Skeletal muscle cell (primary cell): ENCODE measurements around the gene PSMD14.
A peak's percentile ranks its signal among the peaks of the same experiment; 100 is the strongest.

ENCODE experiments used
- DNase-seq: peaks from one replicate; pipeline ENCODE4 v3.0.0-alpha.2; 2010; ENCODE audit warnings: low read depth
- H3K4me3 ChIP-seq: 2 replicates; pipeline ENCODE4 v1.5.1; 2011; ENCODE audit warnings: low read depth, mild to moderate bottlenecking, control low read depth, low read length, moderate library complexity

The PSMD14 gene

DNA sequence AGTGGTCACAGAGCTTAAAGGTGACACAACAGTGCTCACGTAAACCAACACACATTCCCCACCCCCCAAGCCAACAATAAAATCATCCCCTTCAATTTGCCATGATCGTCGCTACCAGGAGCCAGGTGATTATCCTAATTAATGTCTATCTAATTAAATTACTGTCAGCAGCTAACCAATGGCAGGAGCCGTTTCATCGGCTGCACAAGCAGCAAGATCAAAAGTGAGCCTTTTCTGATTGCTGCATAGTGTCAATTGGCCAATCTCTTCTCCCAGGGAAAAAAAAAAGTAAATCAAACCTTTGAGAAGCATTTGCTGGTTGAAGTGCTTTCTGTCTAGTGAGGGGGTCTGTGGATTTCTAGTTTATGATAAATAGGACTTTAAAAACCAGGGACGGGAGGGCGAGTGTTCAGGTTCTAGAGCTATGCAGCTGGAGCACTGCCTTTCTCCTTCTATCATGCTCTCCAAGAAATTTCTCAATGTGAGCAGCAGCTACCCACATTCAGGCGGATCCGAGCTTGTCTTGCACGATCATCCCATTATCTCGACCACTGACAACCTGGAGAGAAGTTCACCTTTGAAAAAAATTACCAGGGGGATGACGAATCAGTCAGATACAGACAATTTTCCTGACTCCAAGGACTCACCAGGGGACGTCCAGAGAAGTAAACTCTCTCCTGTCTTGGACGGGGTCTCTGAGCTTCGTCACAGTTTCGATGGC is 107.9 kb downstream of the PSMD14 start, which contains the start of gene TBR1:
Gene TBR1, plus strand, starts transcription at position 311 of the 721 bp plus-strand sequence. Its CDS starts 114 bp downstream, at position 425.
- DNase-seq = no peak
- no peak within 1 kb of the TSS for H3K4me3 ChIP-seq

GRCh38 chr2:161416708-161417437 is 108.6 kb downstream of the PSMD14 start:
- no peak for DNase-seq
- H3K4me3 ChIP-seq = no peak overlapping the region

DNA sequence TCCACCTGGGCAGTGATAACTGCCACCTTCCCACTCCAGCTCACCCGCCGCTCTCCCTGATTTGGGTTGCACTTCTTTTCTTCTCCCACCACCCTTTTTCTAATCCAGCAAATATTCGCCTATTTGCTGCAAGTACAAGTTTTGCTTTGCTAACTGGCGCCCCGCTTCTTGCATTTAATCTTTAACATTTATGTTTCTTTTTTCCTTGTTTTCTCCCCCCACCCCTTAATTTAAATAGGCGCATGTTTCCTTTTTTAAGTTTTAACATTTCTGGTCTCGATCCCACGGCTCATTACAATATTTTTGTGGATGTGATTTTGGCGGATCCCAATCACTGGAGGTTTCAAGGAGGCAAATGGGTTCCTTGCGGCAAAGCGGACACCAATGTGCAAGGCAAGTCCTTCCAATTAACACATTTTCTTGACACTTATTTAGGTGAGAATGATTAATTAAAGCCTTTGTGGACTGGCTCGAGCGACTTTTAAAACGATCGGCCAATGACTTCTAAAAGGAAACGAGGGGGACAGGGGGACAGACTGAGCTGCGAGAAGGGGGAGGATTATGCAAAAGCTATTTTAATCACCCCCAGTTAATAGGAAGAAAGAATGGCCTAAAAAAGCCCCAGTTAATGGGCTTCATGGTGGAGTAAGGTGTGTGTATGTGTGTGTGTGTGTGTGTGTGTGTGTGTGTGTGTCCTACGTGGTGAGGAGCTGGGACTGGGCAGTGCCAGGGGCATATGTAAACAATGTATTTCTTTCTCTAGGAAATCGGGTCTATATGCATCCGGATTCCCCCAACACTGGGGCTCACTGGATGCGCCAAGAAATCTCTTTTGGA is 109.4 kb downstream of the PSMD14 start:
- DNase-seq = no peak
- H3K4me3 ChIP-seq = no peak overlapping the region

DNA sequence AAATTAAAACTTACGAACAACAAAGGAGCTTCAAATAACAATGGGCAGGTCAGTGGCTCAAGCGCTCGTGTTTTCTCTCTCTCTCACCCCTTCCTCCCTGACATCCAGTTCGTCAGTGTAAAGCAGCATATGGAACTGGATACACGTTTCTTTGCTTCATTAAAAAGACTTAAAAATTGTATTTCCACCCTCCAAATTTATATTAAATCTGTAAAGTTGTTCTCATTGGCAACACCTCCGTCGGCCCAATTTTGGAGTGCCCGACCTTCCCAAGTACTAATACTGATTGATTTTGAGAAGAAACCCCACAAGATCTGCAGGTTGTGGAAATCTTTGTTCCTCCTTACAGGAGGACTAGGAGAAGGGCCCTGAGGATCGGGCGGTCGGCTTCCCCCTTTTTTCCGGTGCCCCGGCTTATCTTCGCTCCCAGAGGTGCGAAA is 110.1 kb downstream of the PSMD14 start:
- H3K4me3 ChIP-seq = peak overlapping the region; percentile 25
- no peak for DNase-seq

DNA sequence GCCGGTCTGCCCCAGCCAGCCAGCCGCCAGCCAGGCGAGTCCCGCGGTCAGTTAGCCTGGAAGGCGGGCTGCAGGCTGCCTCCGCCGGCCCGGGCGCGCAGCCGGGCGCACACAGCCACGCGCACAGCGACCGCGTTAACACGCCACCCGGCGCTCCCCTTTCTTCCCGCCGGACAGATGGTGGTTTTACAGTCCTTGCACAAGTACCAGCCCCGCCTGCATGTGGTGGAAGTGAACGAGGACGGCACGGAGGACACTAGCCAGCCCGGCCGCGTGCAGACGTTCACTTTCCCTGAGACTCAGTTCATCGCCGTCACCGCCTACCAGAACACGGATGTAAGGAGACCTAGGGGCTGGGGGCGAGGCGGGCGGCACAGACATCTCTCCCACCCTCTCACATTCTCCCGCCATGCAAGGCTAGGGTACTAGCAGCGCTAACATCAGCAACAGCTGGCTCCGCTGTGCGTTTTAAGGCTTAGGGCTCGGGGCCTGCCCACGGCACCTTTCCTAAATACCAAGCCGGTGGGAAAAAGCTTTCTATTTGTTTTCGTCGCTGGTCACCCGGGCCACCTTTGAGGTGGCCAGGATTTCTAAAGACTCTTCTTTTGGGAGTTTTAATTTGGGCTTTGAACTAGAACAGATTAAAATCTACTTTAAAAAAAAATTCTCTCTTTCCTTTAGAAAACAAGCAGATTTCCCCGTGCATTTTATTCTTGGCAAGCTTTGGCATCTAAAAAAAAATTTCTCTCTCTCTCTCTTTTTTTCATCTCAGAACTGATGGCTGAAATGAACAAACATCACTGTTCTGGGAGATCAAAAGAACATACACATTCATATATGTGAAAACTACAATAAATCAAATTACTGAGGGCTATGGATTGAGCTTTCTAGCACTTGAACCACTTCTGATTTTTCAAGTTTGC is 110.8 kb downstream of the PSMD14 start:
- H3K4me3 ChIP-seq = peak overlapping the region; percentile 25
- no peak for DNase-seq

GRCh38 chr2:161419638-161420190 is 111.5 kb downstream of the PSMD14 start:
- DNase-seq = no peak
- H3K4me3 ChIP-seq = no peak overlapping the region

DNA sequence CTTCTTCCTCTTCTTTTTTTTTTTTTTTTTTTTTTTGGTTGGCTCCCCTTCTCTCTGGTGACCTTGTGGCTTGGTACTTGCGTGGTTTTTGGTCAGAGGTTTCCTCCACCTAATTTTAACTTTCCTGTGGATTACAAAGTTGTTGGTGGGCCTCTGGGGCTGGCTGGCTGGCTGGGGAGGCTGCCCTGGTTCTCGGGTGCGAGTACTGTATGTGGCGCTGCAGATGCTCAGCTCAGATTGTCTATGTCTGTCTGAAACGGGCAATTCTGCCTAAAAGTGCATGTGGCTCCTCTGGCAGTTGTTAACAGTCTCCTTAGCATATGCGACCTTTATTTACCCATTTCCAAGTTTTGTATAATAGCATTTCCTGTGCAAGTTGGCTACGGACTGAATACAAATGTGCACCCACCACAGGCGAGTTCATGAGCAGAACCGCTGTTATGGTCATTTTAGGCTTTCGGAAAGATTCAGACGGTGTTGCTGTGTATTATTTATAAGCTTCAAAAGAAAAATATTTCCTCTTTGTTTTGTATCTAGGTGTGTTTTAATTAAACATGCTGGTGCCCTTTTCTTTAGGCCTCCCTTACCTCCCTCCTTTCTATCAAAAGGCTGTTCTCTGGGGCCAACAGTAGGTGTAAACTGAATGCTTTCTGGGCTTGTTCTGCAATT is 112.3 kb downstream of the PSMD14 start:
- DNase-seq = no peak
- no peak overlapping the region for H3K4me3 ChIP-seq

- no peak for DNase-seq
- no peak overlapping the region for H3K4me3 ChIP-seq
Measured at GRCh38 chr2:161421686-161422085, 113.5 kb downstream of the PSMD14 start.

- no peak for DNase-seq
- peak overlapping the region; percentile 22 for H3K4me3 ChIP-seq
Measured at GRCh38 chr2:161422816-161423403, 114.7 kb downstream of the PSMD14 start.

GRCh38 chr2:161423421-161424393 is 115.5 kb downstream of the PSMD14 start:
- peak overlapping the region; percentile 22 for H3K4me3 ChIP-seq
- no peak for DNase-seq

- H3K4me3 ChIP-seq = no peak overlapping the region
- no peak for DNase-seq
Measured at GRCh38 chr2:161424394-161424769, 116.2 kb downstream of the PSMD14 start.

- no peak for DNase-seq
- H3K4me3 ChIP-seq = no peak overlapping the region
Measured at GRCh38 chr2:161424891-161425727, 116.9 kb downstream of the PSMD14 start.

DNA sequence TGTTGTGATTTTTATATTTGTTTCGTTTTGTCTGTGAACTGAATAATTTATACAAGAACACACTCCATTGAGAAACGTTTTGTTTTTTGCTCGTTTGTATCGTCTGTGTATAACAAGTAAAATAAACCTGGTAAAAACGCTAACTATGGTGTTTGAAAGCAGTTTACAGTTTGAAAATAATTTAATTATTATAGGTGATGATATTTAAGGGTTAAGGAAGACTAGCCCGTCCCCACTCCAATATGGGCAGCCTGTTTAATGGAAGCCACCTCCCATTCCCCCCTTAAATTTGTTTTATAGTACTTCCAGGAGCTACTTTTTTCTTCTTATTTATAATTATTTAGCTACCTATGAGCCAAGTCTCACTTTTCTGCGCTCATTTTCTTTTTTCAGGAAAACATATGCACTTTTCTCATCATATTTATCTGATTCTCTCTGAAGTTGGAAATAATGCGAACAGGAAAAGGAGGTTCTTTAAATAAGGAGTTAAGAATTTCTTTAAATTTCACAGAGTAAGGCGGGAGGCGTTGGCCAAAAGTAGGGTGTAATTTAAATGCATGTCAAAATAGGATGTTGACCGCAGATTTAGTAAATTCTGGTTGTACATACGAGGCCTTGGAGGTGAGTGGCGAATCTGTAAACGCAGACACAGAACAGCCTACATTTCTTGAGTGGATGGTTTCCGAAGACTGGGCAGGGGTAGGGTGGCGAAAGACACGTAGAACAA is 117.7 kb downstream of the PSMD14 start:
- no peak for DNase-seq
- H3K4me3 ChIP-seq = no peak overlapping the region

GRCh38 chr2:161426455-161426921 is 118.3 kb downstream of the PSMD14 start:
- H3K4me3 ChIP-seq = peak overlapping the region; percentile 37
- no peak for DNase-seq
